ENCODE data around the gene CA10. TPM values are rescaled to one million over a fixed set of nuclear protein-coding genes. Genes with fewer than 3 reads are reported as not detected.
A peak's percentile ranks its signal among the peaks of the same experiment; 100 is the strongest.

Gene CA10
- total RNA-seq, 1 donor from 2014 or later, result 2.0 TPM

DNA sequence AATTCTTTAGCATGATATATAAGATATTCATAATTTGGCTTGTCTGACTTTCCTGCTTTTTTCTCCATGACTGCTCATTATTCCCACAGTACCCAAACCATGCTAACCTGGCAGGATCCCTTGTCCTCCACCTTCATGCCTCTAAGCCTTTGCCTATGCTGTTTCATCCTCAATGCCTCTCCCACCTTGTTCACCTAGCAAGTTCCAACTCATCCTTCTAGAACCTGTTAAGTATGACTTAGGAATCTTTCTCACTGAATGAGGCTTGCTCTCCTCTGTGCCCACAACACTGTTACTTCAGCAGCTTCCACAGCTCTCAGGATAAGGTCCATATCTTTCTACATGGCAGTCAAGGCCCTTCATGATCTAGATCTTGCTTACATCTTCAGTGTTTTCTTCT, 34.0 kb downstream of the CA10 start:
- Histone ChIP-seq H3K4me1 (no peaks in the 10 kb centered on the region), H3K9me3 (no peaks in the 10 kb centered on the region), H3K4me3 (no peak overlapping the region), H3K27ac (no peak overlapping the region), H3K27me3 (no peaks in the 10 kb centered on the region), H3K36me3 (no peaks in the 10 kb centered on the region)
- TF ChIP-seq POLR2A (IDR thresholded peaks at IDR 0.05) (no peak), POLR2AphosphoS5 (IDR thresholded peaks at IDR 0.05; ENCODE audit: insufficient read depth in 1 of 2, low read depth in 1 of 2) (no peak)
- TF ChIP-seq, protein P1, sequence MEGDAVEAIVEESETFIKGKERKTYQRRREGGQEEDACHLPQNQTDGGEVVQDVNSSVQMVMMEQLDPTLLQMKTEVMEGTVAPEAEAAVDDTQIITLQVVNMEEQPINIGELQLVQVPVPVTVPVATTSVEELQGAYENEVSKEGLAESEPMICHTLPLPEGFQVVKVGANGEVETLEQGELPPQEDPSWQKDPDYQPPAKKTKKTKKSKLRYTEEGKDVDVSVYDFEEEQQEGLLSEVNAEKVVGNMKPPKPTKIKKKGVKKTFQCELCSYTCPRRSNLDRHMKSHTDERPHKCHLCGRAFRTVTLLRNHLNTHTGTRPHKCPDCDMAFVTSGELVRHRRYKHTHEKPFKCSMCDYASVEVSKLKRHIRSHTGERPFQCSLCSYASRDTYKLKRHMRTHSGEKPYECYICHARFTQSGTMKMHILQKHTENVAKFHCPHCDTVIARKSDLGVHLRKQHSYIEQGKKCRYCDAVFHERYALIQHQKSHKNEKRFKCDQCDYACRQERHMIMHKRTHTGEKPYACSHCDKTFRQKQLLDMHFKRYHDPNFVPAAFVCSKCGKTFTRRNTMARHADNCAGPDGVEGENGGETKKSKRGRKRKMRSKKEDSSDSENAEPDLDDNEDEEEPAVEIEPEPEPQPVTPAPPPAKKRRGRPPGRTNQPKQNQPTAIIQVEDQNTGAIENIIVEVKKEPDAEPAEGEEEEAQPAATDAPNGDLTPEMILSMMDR (IDR thresholded peaks at IDR 0.05), result no peak
- no peak for DNase-seq (ENCODE audit: extremely low spot score in 2 of 2)
- intact Hi-C loops (cut with DNase I), result no loop called here

GRCh38 chr17:52120465-52120864, 38.0 kb downstream of the CA10 start:
- DNase-seq (ENCODE audit: extremely low spot score in 2 of 2), result no peak
- intact Hi-C loops (cut with DNase I), result no loop called here
- Histone ChIP-seq H3K36me3 (no peaks in the 10 kb centered on the region), H3K4me3 (no peak overlapping the region), H3K27ac (no peak overlapping the region), H3K27me3 (no peaks in the 10 kb centered on the region), H3K9me3 (no peaks in the 10 kb centered on the region), H3K4me1 (no peaks in the 10 kb centered on the region)
- TF ChIP-seq POLR2A (IDR thresholded peaks at IDR 0.05) (no peak), POLR2AphosphoS5 (IDR thresholded peaks at IDR 0.05; ENCODE audit: insufficient read depth in 1 of 2, low read depth in 1 of 2) (no peak)
- TF ChIP-seq, protein P1 (IDR thresholded peaks at IDR 0.05), result no peak

GRCh38 chr17:52110923-52111581, 47.5 kb downstream of the CA10 start:
- Histone ChIP-seq H3K27me3 (no peaks in the 10 kb centered on the region), H3K4me3 (no peak overlapping the region), H3K27ac (no peak overlapping the region), H3K36me3 (no peaks in the 10 kb centered on the region), H3K9me3 (no peaks in the 10 kb centered on the region), H3K4me1 (no peaks in the 10 kb centered on the region)
- TF ChIP-seq, protein P1 (IDR thresholded peaks at IDR 0.05), result no peak
- no peak for TF ChIP-seq POLR2AphosphoS5 (IDR thresholded peaks at IDR 0.05; ENCODE audit: insufficient read depth in 1 of 2, low read depth in 1 of 2)
- TF ChIP-seq POLR2A (IDR thresholded peaks at IDR 0.05), result no peak
- no peak for DNase-seq (ENCODE audit: extremely low spot score in 2 of 2)
- intact Hi-C loops (cut with DNase I), result no loop called here

DNA sequence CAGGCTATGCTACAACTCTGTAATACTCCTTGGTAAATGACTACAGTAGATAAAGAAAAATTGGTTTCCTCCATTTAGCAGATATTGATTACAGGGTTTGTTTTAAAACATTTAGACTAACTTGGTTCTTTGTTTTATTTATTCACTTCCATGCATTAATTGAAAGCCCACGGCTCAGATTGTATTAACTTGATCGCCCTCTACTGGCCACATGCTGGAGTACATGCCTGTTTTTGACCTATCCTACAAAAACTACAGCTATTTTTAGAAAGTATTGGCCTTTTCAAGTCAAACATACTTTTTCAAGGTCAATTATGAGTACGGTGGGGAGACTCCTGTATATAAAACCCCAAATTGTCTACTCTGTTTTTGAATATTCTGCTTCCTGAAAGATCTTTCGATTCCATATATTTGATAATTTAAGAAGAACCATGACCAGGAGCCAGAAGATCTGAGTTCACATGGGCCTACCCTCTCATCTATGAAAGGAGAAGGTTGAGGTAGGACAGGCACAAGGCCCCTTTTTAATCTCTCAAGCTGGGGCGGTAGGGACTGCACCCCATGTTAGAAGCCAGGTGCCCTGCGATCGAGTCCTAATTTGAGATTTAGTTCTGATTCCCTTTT, 51.8 kb downstream of the CA10 start:
- Histone ChIP-seq H3K4me1 (no peaks in the 10 kb centered on the region), H3K36me3 (no peaks in the 10 kb centered on the region), H3K9me3 (no peaks in the 10 kb centered on the region), H3K4me3 (no peak overlapping the region), H3K27ac (no peak overlapping the region), H3K27me3 (no peaks in the 10 kb centered on the region)
- intact Hi-C loops (cut with DNase I), result loop anchor here (10.0 kb wide), 2 partner anchors 202 to 802 kb away; no protein-coding TSS in a partner anchor
- no peak for DNase-seq (ENCODE audit: extremely low spot score in 2 of 2)
- no peak for TF ChIP-seq POLR2A (IDR thresholded peaks at IDR 0.05)
- TF ChIP-seq, protein P1 (IDR thresholded peaks at IDR 0.05), result peak; percentile 22 to 57 (median 32)

- Histone ChIP-seq H3K4me1 (no peaks in the 10 kb centered on the region), H3K27ac (no peak overlapping the region), H3K27me3 (no peaks in the 10 kb centered on the region), H3K9me3 (no peaks in the 10 kb centered on the region), H3K4me3 (no peak overlapping the region), H3K36me3 (no peaks in the 10 kb centered on the region)
- DNase-seq (ENCODE audit: extremely low spot score in 2 of 2), result no peak
- intact Hi-C loops (cut with DNase I), result loop anchor here (10.0 kb wide), 2 partner anchors 201 to 801 kb away; no protein-coding TSS in a partner anchor
- TF ChIP-seq POLR2AphosphoS5 (IDR thresholded peaks at IDR 0.05; ENCODE audit: insufficient read depth in 1 of 2, low read depth in 1 of 2) (no peak), POLR2A (IDR thresholded peaks at IDR 0.05) (no peak)
- TF ChIP-seq, protein P1 (IDR thresholded peaks at IDR 0.05), result no peak
Measured at GRCh38 chr17:52106072-52106471, 52.4 kb downstream of the CA10 start.

Data from vagina (tissue), 2 donors.